ENCODE data around the gene APOF.
A peak's percentile ranks its signal among the peaks of the same experiment; 100 is the strongest.

- TF ChIP-seq ZZZ3 (IDR thresholded peaks at IDR 0.05; ENCODE audit: control insufficient read depth, insufficient read length, low read depth) (no peak), RAD21 (IDR thresholded peaks at IDR 0.05; ENCODE audit: insufficient read depth, low read depth, low read length) (no peak), CEBPZ (IDR thresholded peaks at IDR 0.05; ENCODE audit: low read depth, low read length) (no peak), MTA2 (IDR thresholded peaks at IDR 0.05; ENCODE audit: low read depth) (no peak), LARP7 (IDR thresholded peaks at IDR 0.05) (no peak), CTCF (IDR thresholded peaks at IDR 0.05 in 2 of 3, conservative IDR thresholded peaks at IDR 0.05 in 1 of 3; ENCODE audit: control insufficient read depth in 2 of 3, extremely low read depth in 1 of 3, insufficient read depth in 1 of 3, low read depth in 3 of 3, low read length in 3 of 3) (no peak), RFX5 (IDR thresholded peaks at IDR 0.05; ENCODE audit: low read depth, low read length) (no peak), POLR2AphosphoS5 (IDR thresholded peaks at IDR 0.05; ENCODE audit: low read length) (peak; percentile 57; the same call in 1 of the 2 replicates), BHLHE40 (IDR thresholded peaks at IDR 0.05; ENCODE audit: borderline replicate concordance in 1 of 2, low read depth in 2 of 2, low read length in 1 of 2) (no peak), EP300 (IDR thresholded peaks at IDR 0.05; ENCODE audit: borderline replicate concordance in 1 of 2, control insufficient read depth in 1 of 2, low read depth in 2 of 2, low read length in 2 of 2) (no peak), POLR2A (IDR thresholded peaks at IDR 0.05; ENCODE audit: low read depth, low read length) (no peak)
Observed at GRCh38 chr12:56334490-56334793, 28.2 kb downstream of the APOF start.
